ENCODE data around the gene SRP19.
"Not testable (repeated sequence)": the region's sequence is repeated elsewhere in the genome, so short reads cannot be mapped to it uniquely, and the experiment has no call there.

The SRP19 gene

DNA sequence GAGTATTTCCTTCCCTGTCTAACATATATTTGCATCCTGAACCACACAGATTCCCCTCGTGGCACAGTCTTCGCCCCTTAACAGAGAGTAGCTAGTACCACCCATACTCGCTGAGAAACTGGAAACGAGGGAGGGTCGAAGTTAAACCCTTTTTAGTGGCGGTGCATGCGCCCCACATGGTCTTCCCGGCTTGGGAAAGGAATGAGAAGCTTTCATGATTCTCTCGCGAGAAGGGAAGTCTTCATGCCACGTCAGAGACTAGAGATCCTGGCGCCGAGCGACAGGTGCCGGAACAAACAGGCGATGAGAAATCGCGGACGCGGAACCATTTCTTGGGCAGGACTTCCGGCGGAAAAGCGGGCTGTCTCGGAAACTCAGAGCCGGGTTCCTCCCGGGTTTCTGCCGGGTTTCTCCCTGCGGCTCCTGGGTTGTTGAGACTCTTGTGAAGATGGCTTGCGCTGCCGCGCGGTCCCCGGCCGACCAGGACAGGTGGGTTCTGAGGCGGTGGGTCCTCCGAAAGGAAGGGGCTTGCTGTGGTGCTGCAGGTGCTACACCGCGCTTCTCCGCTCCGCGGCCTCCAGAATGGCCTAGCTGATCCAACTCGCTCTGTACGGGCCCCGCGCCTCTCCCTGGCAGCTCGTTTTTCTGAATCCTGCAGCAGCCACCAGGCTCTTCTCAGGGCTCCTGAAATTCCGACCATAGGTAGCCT lies at the start of gene SRP19:
TSS of gene SRP19 (plus strand) at position 359 of the 709 bp plus-strand sequence. CDS start at position 449, 90 bp downstream.
- DNase-seq = peak; percentile 95

- DNase-seq = no peak
Observed at GRCh38 chr5:112812549-112812948, 48.5 kb upstream of the SRP19 start.

- DNase-seq = no peak
Observed at GRCh38 chr5:112820246-112820645, 40.8 kb upstream of the SRP19 start.

DNA sequence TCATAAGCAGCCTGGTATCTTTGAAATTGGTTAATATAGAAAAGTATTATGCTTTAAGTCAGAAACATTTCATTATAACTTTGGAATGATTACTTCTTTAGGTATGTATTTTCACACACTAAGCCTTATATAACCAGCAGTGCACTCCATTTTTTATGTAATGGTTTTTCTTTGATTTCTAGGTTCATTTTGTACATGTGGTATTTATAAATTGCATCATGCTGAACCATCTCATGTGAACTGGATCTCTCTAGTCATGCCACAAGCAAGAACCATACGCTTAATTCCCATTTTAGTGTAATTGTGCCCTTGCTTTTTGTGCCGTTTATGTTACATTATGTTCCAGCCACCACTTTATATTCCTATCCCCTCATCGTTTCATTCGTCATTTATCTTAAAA lies 38.6 kb upstream of the SRP19 start:
- DNase-seq = no peak

DNA sequence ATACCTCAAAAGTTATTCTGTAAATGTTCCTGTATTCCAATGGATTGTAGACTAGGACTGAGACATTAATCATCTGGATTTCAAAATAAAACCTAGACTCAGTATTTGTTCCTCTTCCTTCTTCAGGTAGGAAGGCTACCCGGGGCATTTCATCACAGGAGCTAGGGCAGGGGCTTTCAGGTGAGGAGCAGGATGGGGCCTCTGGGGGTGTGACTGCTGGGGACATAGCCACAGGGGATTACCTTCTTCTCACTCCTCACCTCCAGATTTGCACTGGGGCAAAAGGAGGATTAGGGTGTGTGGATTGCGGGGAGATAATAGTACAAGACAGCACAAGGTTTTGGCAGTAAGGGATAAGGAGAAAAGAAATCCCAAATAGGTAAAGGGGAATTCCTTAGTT lies 37.9 kb upstream of the SRP19 start:
- no peak for DNase-seq

- DNase-seq = no peak
Observed at GRCh38 chr5:112823656-112824055, 37.4 kb upstream of the SRP19 start.

DNA sequence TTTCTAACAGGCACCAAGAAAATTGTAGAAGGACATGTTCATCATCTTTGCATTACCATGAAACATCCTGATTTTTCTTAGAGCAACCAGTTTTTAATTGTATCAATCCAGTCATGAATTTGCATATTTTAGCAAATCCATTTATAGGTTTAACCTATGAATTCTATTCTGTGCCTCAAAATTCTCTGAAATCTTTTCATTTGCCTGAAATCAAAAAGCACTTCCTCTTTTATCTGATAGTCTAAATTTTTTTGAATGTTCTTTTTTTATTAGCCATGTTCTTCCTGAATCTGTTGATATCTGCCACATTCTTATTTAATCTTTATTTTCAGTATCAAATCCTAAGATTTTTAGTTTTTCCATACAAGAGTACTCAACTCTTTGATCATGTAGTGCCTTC lies 36.9 kb upstream of the SRP19 start:
- DNase-seq = no peak

DNA sequence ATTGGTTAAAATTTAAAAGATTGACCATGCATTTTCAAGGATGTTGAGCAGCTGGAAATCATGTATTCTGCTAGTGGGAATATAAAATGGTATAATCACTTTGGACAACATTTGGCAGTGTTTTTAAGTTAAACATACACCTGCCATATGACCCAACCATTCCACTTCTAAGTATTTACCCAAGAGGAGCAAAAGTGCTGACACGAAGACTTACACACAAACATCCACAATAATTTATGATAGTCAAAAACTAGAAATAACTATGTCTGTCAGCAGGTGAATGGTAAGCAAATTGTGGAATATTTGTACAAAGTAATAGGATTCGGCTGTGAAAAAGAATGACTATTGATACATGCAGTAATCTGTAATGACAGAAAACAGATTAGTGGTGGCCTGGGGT lies 30.7 kb upstream of the SRP19 start:
- DNase-seq = no peak

DNA sequence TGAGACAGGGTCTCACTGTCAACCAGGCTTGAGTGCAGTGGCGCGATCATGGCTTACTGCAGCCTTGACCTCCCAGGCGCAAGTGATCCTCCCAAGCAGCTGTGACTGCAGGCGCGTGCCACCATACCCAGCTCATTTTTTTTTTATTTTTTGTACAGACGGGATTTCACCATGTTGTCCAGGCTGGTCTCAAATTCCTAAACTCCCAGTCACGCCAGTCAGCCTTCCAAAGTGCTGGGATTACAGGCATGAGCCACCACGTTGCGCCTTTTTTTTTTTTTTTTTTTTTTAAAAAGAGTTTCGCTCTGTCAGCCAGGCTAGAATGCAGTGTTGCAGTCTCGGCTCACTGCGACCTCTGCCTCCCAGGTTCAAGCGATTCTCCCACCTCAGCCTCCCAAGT lies 27.1 kb upstream of the SRP19 start:
- DNase-seq = no peak

GRCh38 chr5:112844489-112844888 lies 16.6 kb upstream of the SRP19 start:
- DNase-seq = no peak

DNA sequence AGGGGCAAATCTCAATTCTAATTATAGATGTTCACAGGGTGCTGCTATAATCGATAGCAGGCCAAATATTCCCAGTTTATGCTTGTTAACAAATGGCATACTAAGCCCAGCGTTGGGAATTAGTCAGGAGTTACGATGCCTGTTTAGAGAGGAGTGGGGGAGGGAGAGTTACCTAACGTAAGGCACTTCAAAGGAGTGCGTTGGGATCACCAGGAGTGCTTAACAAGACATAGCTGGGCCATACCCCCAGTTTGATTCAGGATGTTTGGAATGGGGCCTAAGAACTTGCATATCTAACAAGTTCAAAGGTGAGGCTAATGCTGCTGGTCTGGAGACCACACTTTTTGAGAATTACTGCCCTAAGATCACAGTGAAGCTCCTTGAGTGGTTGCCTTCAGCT lies 14.5 kb upstream of the SRP19 start:
- no peak for DNase-seq

DNA sequence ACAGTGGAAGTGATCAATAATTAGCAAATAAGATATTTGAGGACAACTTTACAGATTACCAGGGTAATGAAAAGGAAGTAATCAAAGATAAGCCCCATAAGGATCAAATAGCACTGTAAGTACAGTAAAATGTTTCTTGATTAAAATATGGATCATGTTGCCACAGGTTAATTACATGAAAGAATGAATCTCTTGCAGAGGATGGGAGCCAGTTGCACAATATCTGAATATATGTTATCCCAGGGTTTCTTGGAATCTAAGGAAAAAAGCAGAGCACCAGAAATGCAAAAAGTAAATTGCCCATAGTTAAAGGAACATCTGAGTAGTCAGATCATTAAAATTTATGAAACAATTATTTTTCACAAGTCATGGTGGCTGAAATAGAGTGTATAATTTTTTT lies 13.8 kb upstream of the SRP19 start:
- no peak for DNase-seq

DNA sequence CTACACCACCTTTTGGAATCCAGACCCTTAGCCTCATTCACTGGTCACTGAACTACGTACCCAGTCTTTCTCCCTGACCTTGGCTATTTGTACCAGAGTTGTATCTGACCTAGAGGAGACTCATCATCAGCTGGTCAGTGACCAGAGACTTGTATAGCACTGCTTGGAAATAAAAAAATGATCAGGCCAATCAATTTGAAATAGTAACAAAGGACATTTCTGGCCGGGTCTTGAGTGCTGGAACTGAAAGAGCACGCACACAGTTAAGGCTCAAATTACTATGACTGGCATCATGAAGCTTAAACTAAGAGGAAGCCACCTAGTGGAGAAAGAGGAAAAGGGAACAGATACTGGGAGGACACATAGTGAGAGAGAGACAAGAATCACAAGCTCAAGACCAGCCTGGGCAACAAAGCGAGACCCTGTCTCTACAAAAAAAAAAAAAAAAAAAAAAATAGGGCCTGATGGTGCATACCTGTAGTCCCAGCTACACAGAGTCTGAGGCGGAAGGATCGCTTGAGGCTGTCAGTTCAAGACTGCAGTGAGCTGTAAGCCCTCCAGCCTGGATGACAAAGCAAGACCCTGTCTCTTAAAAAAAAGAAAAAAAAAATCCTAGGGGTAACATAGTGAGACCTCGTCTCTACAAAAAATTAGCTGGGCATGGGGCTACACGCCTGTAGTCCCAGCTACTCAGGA lies 12.8 kb upstream of the SRP19 start:
- peak; percentile 71 for DNase-seq

- DNase-seq = no peak
Observed at GRCh38 chr5:112849912-112850311, 11.2 kb upstream of the SRP19 start.

DNA sequence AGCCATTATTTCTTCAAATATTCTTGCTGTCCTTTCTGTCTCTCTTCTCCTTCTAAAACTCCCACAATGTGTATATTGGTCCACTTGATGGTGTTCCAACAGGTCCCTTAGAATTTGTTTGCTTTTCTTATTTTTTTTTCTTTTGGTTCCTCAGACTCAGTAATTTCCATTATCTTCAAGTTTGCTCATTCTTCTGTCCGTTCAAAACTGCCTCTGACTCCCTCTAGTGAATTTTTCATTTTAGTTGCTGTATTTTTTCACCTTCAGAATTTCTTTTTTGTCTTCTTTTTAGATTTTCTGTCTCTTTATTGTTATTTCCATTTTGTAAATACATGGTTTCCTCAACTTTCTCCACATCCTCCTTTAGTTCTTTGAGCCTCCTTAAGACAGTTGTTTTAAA lies 6.4 kb upstream of the SRP19 start:
- no peak for DNase-seq

DNA sequence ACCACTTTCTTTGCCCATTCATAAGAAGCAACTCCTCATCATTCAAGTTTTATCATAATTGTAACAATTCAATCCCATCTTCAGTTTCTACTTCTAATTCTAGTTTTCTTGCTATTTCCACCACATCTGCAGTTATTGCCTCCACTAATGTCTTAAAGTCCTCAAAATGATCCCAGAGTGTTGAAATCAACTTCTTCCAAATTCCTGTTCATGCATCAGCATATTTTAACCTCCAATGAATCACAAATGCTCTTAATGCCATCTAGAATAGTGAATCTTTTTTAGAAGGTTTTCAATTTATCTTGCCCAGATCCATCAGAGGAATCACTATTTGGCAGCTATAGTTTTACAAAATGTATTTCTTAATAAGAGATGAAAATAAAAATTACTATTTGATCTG lies 3.2 kb upstream of the SRP19 start:
- no peak for DNase-seq

- DNase-seq = not testable (repeated sequence)
Observed at GRCh38 chr5:112860571-112860928, 537 bp upstream of the SRP19 start.

GRCh38 chr5:112861638-112861985 lies 525 bp downstream of the SRP19 start:
- DNase-seq = no peak

- no peak for DNase-seq
Observed at GRCh38 chr5:112862085-112862484, 998 bp downstream of the SRP19 start.

GRCh38 chr5:112863549-112863948 lies 2.5 kb downstream of the SRP19 start:
- DNase-seq = no peak

DNA sequence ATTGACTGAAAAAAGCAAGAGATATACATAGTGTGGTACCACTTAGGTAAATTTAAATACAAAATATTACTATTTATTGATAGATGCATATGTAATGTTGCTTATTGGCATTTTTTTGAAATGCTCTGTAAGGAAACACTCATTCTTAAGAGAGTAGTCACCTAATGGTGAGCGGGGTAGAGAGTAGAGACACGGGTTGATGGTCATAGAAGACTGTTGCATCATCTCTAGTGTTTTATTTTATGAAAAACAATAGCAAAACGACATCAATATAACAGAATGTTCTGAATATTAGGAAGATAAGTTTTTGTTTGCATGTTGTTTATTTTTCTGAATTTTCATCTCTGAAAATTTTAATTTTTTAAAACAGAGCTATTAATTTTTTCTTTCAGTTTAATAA lies 4.0 kb downstream of the SRP19 start:
- DNase-seq = no peak

DNA sequence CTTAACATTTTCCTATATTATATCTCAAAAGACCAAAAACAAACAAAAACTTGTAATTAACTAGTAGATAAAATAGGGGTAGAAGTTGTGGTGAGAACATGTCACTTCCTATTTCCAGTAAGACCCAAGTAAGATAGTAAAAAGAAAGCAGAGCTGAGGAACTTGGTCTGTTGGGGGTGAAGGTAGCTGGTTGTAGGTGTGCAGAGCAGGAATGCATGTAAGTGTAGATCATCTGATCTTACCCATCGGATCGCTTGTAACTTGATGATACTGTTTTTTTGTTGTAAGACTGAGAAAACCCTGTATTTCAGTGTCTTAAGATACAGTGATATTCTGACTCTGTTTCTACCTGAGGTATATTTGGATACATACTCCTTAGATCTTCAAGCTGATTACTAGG lies 5.7 kb downstream of the SRP19 start:
- no peak for DNase-seq

GRCh38 chr5:112867411-112867810 lies 6.3 kb downstream of the SRP19 start:
- DNase-seq = no peak

DNA sequence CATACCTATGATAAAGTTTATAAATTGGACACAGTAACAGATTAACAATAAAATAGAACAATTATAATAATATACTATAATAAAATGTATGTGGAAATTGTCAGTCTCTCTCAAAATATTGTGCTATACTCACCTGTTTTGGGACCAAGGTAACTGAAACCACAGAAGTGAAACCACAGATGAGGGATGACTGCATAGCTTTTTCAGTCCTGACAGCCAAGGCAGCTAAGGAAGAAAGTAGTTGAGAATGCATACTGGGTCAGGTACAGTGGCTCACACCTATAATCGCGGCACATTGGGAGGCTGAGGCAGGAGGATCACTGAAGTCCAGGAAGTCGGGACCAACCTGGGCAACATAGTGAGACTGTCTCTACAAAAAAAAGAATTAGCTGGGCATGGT lies 8.9 kb downstream of the SRP19 start:
- DNase-seq = no peak

DNA sequence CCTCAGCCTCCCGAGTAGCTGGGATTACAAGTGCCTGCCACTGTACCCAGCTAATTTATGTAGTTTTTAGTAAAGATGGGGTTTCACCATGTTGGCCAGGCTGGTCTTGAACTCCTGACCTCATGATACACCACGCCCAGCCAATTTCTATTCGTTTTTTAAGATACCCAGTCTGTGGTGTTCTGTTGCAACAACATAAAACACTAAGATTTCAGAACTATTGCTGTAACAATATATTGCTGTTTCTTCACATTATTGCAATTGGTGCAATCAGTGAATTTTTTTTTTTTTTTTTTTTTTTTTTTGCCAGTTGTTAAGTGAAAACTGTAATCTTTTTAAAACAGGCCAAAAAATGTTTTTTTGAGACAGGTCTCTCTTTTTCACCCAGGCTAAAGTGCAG lies 9.9 kb downstream of the SRP19 start:
- no peak for DNase-seq

All from DMS 273 treated with DMSO at 0.1 percent for 48 hours (cell line).